ENCODE results near the gene LRRC1. TPM values are rescaled to one million over a fixed set of nuclear protein-coding genes. Genes with fewer than 3 reads are reported as not detected.

LRRC1 gene
- polyA plus RNA-seq, 1 experiment: 13.9 TPM

GRCh38 chr6:53809691-53810090 lies 14.9 kb downstream of the LRRC1 start:
- ChIA-PET POLR2A (interaction anchor here (0.8 kb wide), 1 partner anchor 488 kb away, joined by 5 read pairs; no protein-coding TSS in a partner anchor), CTCF (no interaction called here)
- Histone ChIP-seq H3K9me3 (ENCODE audit: control insufficient read depth, insufficient read depth, low read length) (no peaks in the 10 kb centered on the region), H3K4me3 (ENCODE audit: low read depth, low read length) (no peak overlapping the region), H3K27me3 (ENCODE audit: control insufficient read depth, insufficient read depth, low read length) (no peaks in the 10 kb centered on the region), H3K27ac (ENCODE audit: low read depth, low read length) (no peak overlapping the region)
- TF ChIP-seq CTCF (IDR thresholded peaks at IDR 0.05; ENCODE audit: low read depth, low read length): no peak
- no peak for DNase-seq (ENCODE audit: low read depth, low spot score)

GRCh38 chr6:53811082-53811481 lies 16.3 kb downstream of the LRRC1 start:
- H3K27me3 ChIP-seq (ENCODE audit: control insufficient read depth, insufficient read depth, low read length): no peaks in the 10 kb centered on the region
- H3K9me3 ChIP-seq (ENCODE audit: control insufficient read depth, insufficient read depth, low read length): no peaks in the 10 kb centered on the region
- no peak overlapping the region for H3K4me3 ChIP-seq (ENCODE audit: low read depth, low read length)
- no peak for TF ChIP-seq CTCF (IDR thresholded peaks at IDR 0.05; ENCODE audit: low read depth, low read length)
- no peak for DNase-seq (ENCODE audit: low read depth, low spot score)
- no peak overlapping the region for H3K27ac ChIP-seq (ENCODE audit: low read depth, low read length)
- POLR2A ChIA-PET: no interaction called here
- CTCF ChIA-PET: interaction anchor here (0.6 to 1.4 kb wide), 3 partner anchors 17 to 1796 kb away, joined by 3 read pairs; no protein-coding TSS in a partner anchor

- no peak for DNase-seq (ENCODE audit: low read depth, low spot score)
- CTCF ChIA-PET: interaction anchor here (1.4 kb wide), 1 partner anchor 18 kb away, joined by 3 read pairs; no protein-coding TSS in a partner anchor
- Histone ChIP-seq H3K9me3 (ENCODE audit: control insufficient read depth, insufficient read depth, low read length) (no peaks in the 10 kb centered on the region), H3K4me3 (ENCODE audit: low read depth, low read length) (no peak overlapping the region), H3K27me3 (ENCODE audit: control insufficient read depth, insufficient read depth, low read length) (no peaks in the 10 kb centered on the region), H3K27ac (ENCODE audit: low read depth, low read length) (no peak overlapping the region)
- POLR2A ChIA-PET: no interaction called here
- TF ChIP-seq CTCF (IDR thresholded peaks at IDR 0.05; ENCODE audit: low read depth, low read length): no peak
Observed at GRCh38 chr6:53811746-53812145, 16.9 kb downstream of the LRRC1 start.

- CTCF ChIA-PET: interaction anchor here (0.7 kb wide), 3 partner anchors 147 to 1178 kb away, joined by 3 to 7 read pairs (median 4); no protein-coding TSS in a partner anchor
Observed at GRCh38 chr6:53813096-53813495, 18.3 kb downstream of the LRRC1 start.

GRCh38 chr6:53813801-53814200 lies 19.0 kb downstream of the LRRC1 start:
- TF ChIP-seq CTCF (IDR thresholded peaks at IDR 0.05; ENCODE audit: low read depth, low read length): no peak
- Histone ChIP-seq H3K9me3 (ENCODE audit: control insufficient read depth, insufficient read depth, low read length) (no peaks in the 10 kb centered on the region), H3K27me3 (ENCODE audit: control insufficient read depth, insufficient read depth, low read length) (no peaks in the 10 kb centered on the region), H3K27ac (ENCODE audit: low read depth, low read length) (no peak overlapping the region), H3K4me3 (ENCODE audit: low read depth, low read length) (no peak overlapping the region)
- CTCF ChIA-PET: interaction anchor here (0.7 kb wide), 1 partner anchor 376 kb away, joined by 4 read pairs; no protein-coding TSS in a partner anchor
- POLR2A ChIA-PET: no interaction called here
- no peak for DNase-seq (ENCODE audit: low read depth, low spot score)

More at GRCh38 chr6:53813096-53813495, 18.3 kb downstream of the LRRC1 start:
- no peak for DNase-seq (ENCODE audit: low read depth, low spot score)
- Histone ChIP-seq H3K9me3 (ENCODE audit: control insufficient read depth, insufficient read depth, low read length) (no peaks in the 10 kb centered on the region), H3K27me3 (ENCODE audit: control insufficient read depth, insufficient read depth, low read length) (no peaks in the 10 kb centered on the region), H3K27ac (ENCODE audit: low read depth, low read length) (no peak overlapping the region), H3K4me3 (ENCODE audit: low read depth, low read length) (no peak overlapping the region)
- POLR2A ChIA-PET: no interaction called here
- TF ChIP-seq CTCF (IDR thresholded peaks at IDR 0.05; ENCODE audit: low read depth, low read length): no peak
